ENCODE measurements around the gene FNTB. TPM values are rescaled to one million over a fixed set of nuclear protein-coding genes. Genes with fewer than 3 reads are reported as not detected.

The FNTB gene
- total RNA-seq, 1 donor from 2014 or later = 30.1 TPM

DNA sequence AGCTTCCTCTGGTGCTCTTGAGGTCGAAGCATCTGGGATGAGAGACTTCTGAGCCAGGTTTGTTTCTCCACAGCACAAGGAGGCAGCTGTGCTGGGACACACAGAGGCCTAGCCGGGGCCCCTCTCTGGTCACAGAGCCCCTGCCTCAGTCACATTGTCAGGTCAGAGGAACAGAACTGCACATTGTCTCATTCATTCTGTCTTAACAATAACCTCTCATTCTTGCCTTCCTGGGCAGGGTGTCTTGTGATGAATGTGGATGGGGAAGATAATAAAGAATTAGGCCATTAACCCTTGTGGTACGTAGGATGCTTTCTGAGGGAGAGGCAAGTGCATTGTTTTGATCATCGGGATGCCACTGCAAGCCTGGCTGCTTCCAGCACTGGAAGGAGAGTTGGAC lies 29.8 kb downstream of the FNTB start:
- peak overlapping the region; percentile 36 for H3K27ac Mint-ChIP-seq
- TF ChIP-seq, protein P1, sequence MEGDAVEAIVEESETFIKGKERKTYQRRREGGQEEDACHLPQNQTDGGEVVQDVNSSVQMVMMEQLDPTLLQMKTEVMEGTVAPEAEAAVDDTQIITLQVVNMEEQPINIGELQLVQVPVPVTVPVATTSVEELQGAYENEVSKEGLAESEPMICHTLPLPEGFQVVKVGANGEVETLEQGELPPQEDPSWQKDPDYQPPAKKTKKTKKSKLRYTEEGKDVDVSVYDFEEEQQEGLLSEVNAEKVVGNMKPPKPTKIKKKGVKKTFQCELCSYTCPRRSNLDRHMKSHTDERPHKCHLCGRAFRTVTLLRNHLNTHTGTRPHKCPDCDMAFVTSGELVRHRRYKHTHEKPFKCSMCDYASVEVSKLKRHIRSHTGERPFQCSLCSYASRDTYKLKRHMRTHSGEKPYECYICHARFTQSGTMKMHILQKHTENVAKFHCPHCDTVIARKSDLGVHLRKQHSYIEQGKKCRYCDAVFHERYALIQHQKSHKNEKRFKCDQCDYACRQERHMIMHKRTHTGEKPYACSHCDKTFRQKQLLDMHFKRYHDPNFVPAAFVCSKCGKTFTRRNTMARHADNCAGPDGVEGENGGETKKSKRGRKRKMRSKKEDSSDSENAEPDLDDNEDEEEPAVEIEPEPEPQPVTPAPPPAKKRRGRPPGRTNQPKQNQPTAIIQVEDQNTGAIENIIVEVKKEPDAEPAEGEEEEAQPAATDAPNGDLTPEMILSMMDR (conservative IDR thresholded peaks at IDR 0.05) = no peak
- no peaks in the 10 kb centered on the region for H3K9me3 Mint-ChIP-seq
- peaks cover 16% of the 10 kb centered on the region for H3K36me3 Mint-ChIP-seq
- H3K27me3 Mint-ChIP-seq = no peaks in the 10 kb centered on the region
- no peak for DNase-seq (ENCODE audit: extremely low spot score, unreplicated experiment)
- no peak overlapping the region for H3K4me3 Mint-ChIP-seq
- peaks cover 5% of the 10 kb centered on the region for H3K4me1 Mint-ChIP-seq (ENCODE audit: unreplicated experiment)

- Mint-ChIP-seq H3K9me3 (no peaks in the 10 kb centered on the region), H3K36me3 (peaks cover 9% of the 10 kb centered on the region), H3K4me1 (ENCODE audit: unreplicated experiment) (peaks cover 5% of the 10 kb centered on the region), H3K27ac (peak overlapping the region; percentile 33), H3K4me3 (no peak overlapping the region), H3K27me3 (no peaks in the 10 kb centered on the region)
- no peak for DNase-seq (ENCODE audit: extremely low spot score, unreplicated experiment)
- TF ChIP-seq, protein P1 (conservative IDR thresholded peaks at IDR 0.05) = peak; percentile 83
These were observed 33.4 kb downstream of the FNTB start for GRCh38 chr14:65019944-65020566.

- Mint-ChIP-seq H3K27me3 (no peaks in the 10 kb centered on the region), H3K36me3 (peaks cover 23% of the 10 kb centered on the region), H3K9me3 (no peaks in the 10 kb centered on the region), H3K27ac (no peak overlapping the region), H3K4me1 (ENCODE audit: unreplicated experiment) (peaks cover 2% of the 10 kb centered on the region), H3K4me3 (no peak overlapping the region)
- DNase-seq (ENCODE audit: extremely low spot score, unreplicated experiment) = no peak
- TF ChIP-seq, protein P1 (conservative IDR thresholded peaks at IDR 0.05) = no peak
These were observed 38.3 kb downstream of the FNTB start for GRCh38 chr14:65024957-65025356.

DNA sequence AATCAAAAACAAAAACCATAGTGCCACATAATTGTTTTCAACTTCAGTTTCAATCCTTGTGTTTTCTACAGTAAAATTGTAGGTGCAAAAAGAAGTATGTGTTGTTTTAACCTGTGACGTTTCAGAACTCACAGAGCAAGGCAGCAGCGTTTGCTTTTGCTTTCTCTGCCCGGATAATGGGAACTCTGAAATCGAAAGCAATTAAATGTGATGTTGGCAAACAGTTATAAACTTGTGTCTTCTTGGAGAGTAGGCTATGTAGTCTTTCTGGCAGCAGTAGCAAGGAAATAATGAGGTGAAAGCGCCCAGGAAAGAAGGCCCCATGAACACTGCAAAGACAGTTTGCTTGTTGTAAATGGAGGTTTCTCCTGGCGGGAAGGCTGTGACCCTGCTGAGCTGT lies 39.1 kb downstream of the FNTB start:
- Mint-ChIP-seq H3K36me3 (peaks cover 26% of the 10 kb centered on the region), H3K4me1 (ENCODE audit: unreplicated experiment) (no peaks in the 10 kb centered on the region), H3K4me3 (no peak overlapping the region), H3K9me3 (no peaks in the 10 kb centered on the region), H3K27ac (no peak overlapping the region), H3K27me3 (no peaks in the 10 kb centered on the region)
- TF ChIP-seq, protein P1 (conservative IDR thresholded peaks at IDR 0.05) = no peak
- DNase-seq (ENCODE audit: extremely low spot score, unreplicated experiment) = no peak

DNA sequence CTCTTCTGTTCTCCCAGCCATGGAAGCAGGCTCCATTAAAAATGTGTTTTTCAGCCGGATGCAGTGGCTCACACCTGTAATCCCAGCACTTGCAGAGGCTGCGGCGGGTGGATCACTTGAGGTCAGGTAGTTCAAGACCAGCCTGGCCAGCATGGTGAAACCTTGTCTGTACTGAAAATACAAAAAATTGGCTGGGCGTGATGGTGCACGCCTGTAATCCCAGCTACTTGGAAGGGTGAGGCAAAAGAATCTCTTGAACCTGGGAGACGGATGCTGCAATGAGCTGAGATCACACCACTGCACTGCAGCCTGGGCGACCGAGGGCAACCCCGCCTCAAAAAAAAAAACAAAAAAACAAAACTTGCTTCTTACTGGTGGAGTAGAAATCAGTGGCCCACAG lies 39.8 kb downstream of the FNTB start:
- H3K27me3 Mint-ChIP-seq = no peaks in the 10 kb centered on the region
- H3K4me3 Mint-ChIP-seq = no peak overlapping the region
- H3K36me3 Mint-ChIP-seq = peaks cover 26% of the 10 kb centered on the region
- TF ChIP-seq, protein P1 (conservative IDR thresholded peaks at IDR 0.05) = no peak
- no peaks in the 10 kb centered on the region for H3K9me3 Mint-ChIP-seq
- H3K4me1 Mint-ChIP-seq (ENCODE audit: unreplicated experiment) = no peaks in the 10 kb centered on the region
- no peak for DNase-seq (ENCODE audit: extremely low spot score, unreplicated experiment)
- peak overlapping the region; percentile 7 for H3K27ac Mint-ChIP-seq

Measured in type B pancreatic cell (in vitro differentiated cells).